Measurements from ENCODE around the gene FBXO30.

The FBXO30 gene

DNA sequence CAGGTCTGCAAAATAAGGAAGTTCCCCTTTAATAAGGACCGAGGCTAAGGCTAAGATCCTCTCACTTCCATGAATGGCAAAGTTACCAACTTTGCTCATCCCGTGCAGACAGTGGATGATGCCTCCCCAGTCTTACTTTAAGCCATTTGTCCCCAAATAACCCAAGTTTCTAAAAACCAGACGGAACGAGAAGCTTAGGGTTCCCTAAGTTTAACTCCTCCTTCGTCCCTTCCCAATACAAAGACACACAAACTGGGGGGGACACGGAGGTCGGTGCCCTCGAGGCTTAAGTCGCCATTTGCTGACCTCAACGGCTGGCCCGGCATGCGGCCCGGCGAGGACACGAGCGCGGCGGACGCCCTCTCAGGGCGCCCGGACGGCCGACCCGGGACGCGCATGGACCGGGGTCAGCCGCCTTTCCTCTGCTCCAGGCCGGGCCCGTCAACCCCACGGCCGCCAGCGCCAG, 527 bp downstream of the FBXO30 start:
- Histone ChIP-seq H2AK5ac (ENCODE audit: low read length, severe bottlenecking) (no peak overlapping the region), H2BK120ac (ENCODE audit: low read depth, low read length) (peak overlapping the region; percentile 95), H3K27ac (ENCODE audit: low read length, poor library complexity, severe bottlenecking) (peak overlapping the region; percentile 33), H2BK12ac (ENCODE audit: low read length in 2 of 2) (peak overlapping the region in 1 of 2 experiments; percentile 84), H3K4me2 (ENCODE audit: low read length, poor library complexity, severe bottlenecking) (peak overlapping the region; percentile 79), H2BK15ac (ENCODE audit: low read depth, poor library complexity, severe bottlenecking) (peak overlapping the region; percentile 97), H3K4me3 (ENCODE audit: insufficient read depth in 1 of 2, low read depth in 1 of 2, low read length in 2 of 2) (peak overlapping the region; percentile 89 to 93), H3K9ac (ENCODE audit: low read length) (peak overlapping the region; percentile 96), H3K14ac (ENCODE audit: low read length in 2 of 2) (peak overlapping the region; percentile 74 to 99), H3K27me3 (ENCODE audit: control insufficient read depth in 1 of 2, insufficient read depth in 1 of 2, low read length in 2 of 2) (no peaks in the 10 kb centered on the region), H2BK5ac (ENCODE audit: low read depth, low read length, poor library complexity, severe bottlenecking) (peak overlapping the region; percentile 66), H2AFZ (ENCODE audit: low read depth, low read length) (peak overlapping the region; percentile 77), H3K4me1 (ENCODE audit: control insufficient read depth, insufficient read depth, low read depth, low read length) (peaks cover 4% of the 10 kb centered on the region), H3K4ac (ENCODE audit: low read depth in 1 of 2, low read length in 2 of 2) (peak overlapping the region; percentile 95 to 96), H4K8ac (ENCODE audit: low read length) (peak overlapping the region; percentile 94), H3K79me1 (replicated peaks; ENCODE audit: low read length, poor library complexity, severe bottlenecking) (peaks cover 7% of the 10 kb centered on the region), H3K9me3 (ENCODE audit: control insufficient read depth, low read length) (no peaks in the 10 kb centered on the region), H4K91ac (ENCODE audit: low read length) (peak overlapping the region; percentile 98), H3K23ac (ENCODE audit: low read length in 2 of 2) (peak overlapping the region in 1 of 2 experiments; percentile 96), H3K18ac (ENCODE audit: low read depth in 1 of 2, low read length in 2 of 2) (peak overlapping the region; percentile 98), H3K36me3 (ENCODE audit: control insufficient read depth in 1 of 2, insufficient read depth in 2 of 2, low read depth in 1 of 2, low read length in 2 of 2) (peaks cover 0 to 3% of the 10 kb centered on the region in 2 experiments)
- 0% methylated on average over 33 of the region's 33 CpGs for WGBS
- peak; percentile 77 for DNase-seq

DNA sequence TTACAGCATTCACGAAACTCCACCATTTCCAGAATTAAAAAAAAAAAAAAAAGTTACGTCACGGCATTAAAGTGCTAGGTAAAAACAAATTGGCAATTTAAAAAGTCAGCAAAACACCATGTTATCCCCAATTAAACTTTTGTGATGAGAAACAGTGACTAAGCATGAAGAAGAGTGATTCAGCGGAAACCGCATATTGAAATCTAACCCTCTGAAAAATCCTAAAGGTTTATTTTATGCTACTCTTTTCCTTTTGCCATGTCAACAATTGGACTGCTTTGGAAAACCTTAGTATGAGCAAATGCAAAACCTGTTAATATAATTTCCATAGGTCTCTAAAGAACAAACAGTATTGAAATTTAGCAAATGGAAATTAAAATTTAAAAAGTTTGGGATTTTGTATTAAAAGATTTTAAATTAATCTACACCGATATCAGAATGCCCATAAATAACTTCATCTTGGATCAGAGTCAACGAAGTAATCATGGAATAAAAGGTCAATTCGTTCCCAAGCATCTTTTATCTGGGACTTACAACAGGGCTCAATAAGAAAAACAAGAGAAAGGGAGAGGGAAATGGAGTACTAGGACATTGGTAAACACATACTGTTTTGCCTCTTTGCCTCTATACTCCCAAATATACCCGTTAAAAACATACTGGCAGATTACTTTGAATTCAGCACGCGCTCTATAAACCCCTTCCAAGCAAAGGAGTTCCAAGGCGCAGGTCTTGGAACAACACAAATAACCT, 1.1 kb downstream of the FBXO30 start:
- Histone ChIP-seq H4K8ac (ENCODE audit: low read length) (no peak overlapping the region), H3K4me3 (ENCODE audit: insufficient read depth in 1 of 2, low read depth in 1 of 2, low read length in 2 of 2) (peak overlapping the region in 1 of 2 experiments; percentile 93), H3K9me3 (ENCODE audit: control insufficient read depth, low read length) (no peaks in the 10 kb centered on the region), H3K4me2 (ENCODE audit: low read length, poor library complexity, severe bottlenecking) (peak overlapping the region; percentile 79), H2AK5ac (ENCODE audit: low read length, severe bottlenecking) (no peak overlapping the region), H3K79me1 (replicated peaks; ENCODE audit: low read length, poor library complexity, severe bottlenecking) (peaks cover 7% of the 10 kb centered on the region), H2BK120ac (ENCODE audit: low read depth, low read length) (no peak overlapping the region), H4K91ac (ENCODE audit: low read length) (no peak overlapping the region), H2BK15ac (ENCODE audit: low read depth, poor library complexity, severe bottlenecking) (no peak overlapping the region), H3K14ac (ENCODE audit: low read length in 2 of 2) (no peak overlapping the region), H2AFZ (ENCODE audit: low read depth, low read length) (peak overlapping the region; percentile 77), H3K9ac (ENCODE audit: low read length) (peak overlapping the region; percentile 96), H3K27ac (ENCODE audit: low read length, poor library complexity, severe bottlenecking) (peak overlapping the region; percentile 33), H2BK5ac (ENCODE audit: low read depth, low read length, poor library complexity, severe bottlenecking) (no peak overlapping the region), H3K27me3 (ENCODE audit: control insufficient read depth in 1 of 2, insufficient read depth in 1 of 2, low read length in 2 of 2) (no peaks in the 10 kb centered on the region), H3K36me3 (ENCODE audit: control insufficient read depth in 1 of 2, insufficient read depth in 2 of 2, low read depth in 1 of 2, low read length in 2 of 2) (peaks cover 0 to 3% of the 10 kb centered on the region in 2 experiments), H3K18ac (ENCODE audit: low read depth in 1 of 2, low read length in 2 of 2) (peak overlapping the region; percentile 39 to 98), H2BK12ac (ENCODE audit: low read length in 2 of 2) (no peak overlapping the region), H3K4ac (ENCODE audit: low read depth in 1 of 2, low read length in 2 of 2) (peak overlapping the region in 1 of 2 experiments; percentile 15), H3K23ac (ENCODE audit: low read length in 2 of 2) (no peak overlapping the region), H3K4me1 (ENCODE audit: control insufficient read depth, insufficient read depth, low read depth, low read length) (peaks cover 4% of the 10 kb centered on the region)
- 0% methylated on average over 8 of the region's 12 CpGs for WGBS
- peak; percentile 69 for DNase-seq

DNA sequence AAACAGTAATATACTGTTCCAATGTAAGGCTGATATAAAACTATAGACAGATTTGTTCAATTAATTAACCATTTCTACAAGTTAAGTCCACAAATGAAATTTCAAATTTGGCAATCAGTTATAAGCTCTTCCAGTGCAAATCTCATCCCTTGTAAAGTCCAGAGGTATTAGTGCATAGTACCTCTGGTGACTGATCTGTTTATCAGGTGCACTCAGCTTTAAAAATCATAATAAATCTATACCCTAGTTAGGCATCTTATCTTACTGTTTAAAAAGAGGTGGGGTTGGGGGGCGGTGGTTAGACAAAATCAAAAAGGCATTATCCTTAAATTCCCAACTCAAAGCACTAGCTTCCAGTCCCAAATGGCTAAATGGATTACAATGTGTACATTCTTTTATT, 2.9 kb downstream of the FBXO30 start:
- H2BK5ac ChIP-seq (ENCODE audit: low read depth, low read length, poor library complexity, severe bottlenecking): no peak overlapping the region
- no peaks in the 10 kb centered on the region for H3K9me3 ChIP-seq (ENCODE audit: control insufficient read depth, low read length)
- no peak overlapping the region for H3K18ac ChIP-seq (ENCODE audit: low read depth in 1 of 2, low read length in 2 of 2)
- H3K9ac ChIP-seq (ENCODE audit: low read length): peak overlapping the region; percentile 96
- no peak for DNase-seq
- no peak overlapping the region for H2BK15ac ChIP-seq (ENCODE audit: low read depth, poor library complexity, severe bottlenecking)
- H2AK5ac ChIP-seq (ENCODE audit: low read length, severe bottlenecking): no peak overlapping the region
- peaks cover 4% of the 10 kb centered on the region for H3K4me1 ChIP-seq (ENCODE audit: control insufficient read depth, insufficient read depth, low read depth, low read length)
- no CpG with 5 or more reads among the region's 1 CpG for WGBS
- H3K36me3 ChIP-seq (ENCODE audit: control insufficient read depth in 1 of 2, insufficient read depth in 2 of 2, low read depth in 1 of 2, low read length in 2 of 2): peaks cover 0 to 10% of the 10 kb centered on the region in 2 experiments
- H3K27ac ChIP-seq (ENCODE audit: low read length, poor library complexity, severe bottlenecking): no peak overlapping the region
- H2BK12ac ChIP-seq (ENCODE audit: low read length in 2 of 2): no peak overlapping the region
- H3K4me3 ChIP-seq (ENCODE audit: insufficient read depth in 1 of 2, low read depth in 1 of 2, low read length in 2 of 2): peak overlapping the region in 1 of 2 experiments; percentile 93
- H4K91ac ChIP-seq (ENCODE audit: low read length): no peak overlapping the region
- peaks cover 8% of the 10 kb centered on the region for H3K79me1 ChIP-seq (replicated peaks; ENCODE audit: low read length, poor library complexity, severe bottlenecking)
- no peak overlapping the region for H2BK120ac ChIP-seq (ENCODE audit: low read depth, low read length)
- no peak overlapping the region for H4K8ac ChIP-seq (ENCODE audit: low read length)
- H3K4me2 ChIP-seq (ENCODE audit: low read length, poor library complexity, severe bottlenecking): no peak overlapping the region
- H3K27me3 ChIP-seq (ENCODE audit: control insufficient read depth in 1 of 2, insufficient read depth in 1 of 2, low read length in 2 of 2): no peaks in the 10 kb centered on the region
- no peak overlapping the region for H3K14ac ChIP-seq (ENCODE audit: low read length in 2 of 2)
- H3K23ac ChIP-seq (ENCODE audit: low read length in 2 of 2): no peak overlapping the region
- H2AFZ ChIP-seq (ENCODE audit: low read depth, low read length): no peak overlapping the region
- no peak overlapping the region for H3K4ac ChIP-seq (ENCODE audit: low read depth in 1 of 2, low read length in 2 of 2)

DNA sequence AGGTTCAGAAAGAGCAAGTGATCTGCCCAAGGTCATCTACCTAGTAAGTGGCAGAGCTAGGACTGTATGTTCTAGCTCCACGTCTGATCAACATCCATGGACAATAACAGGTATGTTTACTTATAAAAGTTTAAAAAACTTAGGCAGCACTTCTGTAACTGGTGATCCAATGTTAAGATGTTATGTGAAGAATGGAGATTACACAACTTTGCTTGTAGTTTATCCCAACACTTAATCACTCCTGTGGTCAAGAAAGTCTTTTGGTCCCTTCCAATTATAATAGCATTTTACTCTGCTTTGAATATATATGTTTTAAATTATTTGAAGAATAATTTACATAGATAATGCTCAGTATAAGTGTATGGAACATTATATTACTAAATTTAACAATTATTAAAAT, 4.8 kb downstream of the FBXO30 start:
- Histone ChIP-seq H2BK120ac (ENCODE audit: low read depth, low read length) (no peak overlapping the region), H3K4me1 (ENCODE audit: control insufficient read depth, insufficient read depth, low read depth, low read length) (no peaks in the 10 kb centered on the region), H3K27me3 (ENCODE audit: control insufficient read depth in 1 of 2, insufficient read depth in 1 of 2, low read length in 2 of 2) (no peaks in the 10 kb centered on the region), H3K23ac (ENCODE audit: low read length in 2 of 2) (no peak overlapping the region), H2BK15ac (ENCODE audit: low read depth, poor library complexity, severe bottlenecking) (no peak overlapping the region), H3K9ac (ENCODE audit: low read length) (no peak overlapping the region), H2AFZ (ENCODE audit: low read depth, low read length) (no peak overlapping the region), H3K18ac (ENCODE audit: low read depth in 1 of 2, low read length in 2 of 2) (no peak overlapping the region), H3K4me2 (ENCODE audit: low read length, poor library complexity, severe bottlenecking) (no peak overlapping the region), H3K36me3 (ENCODE audit: control insufficient read depth in 1 of 2, insufficient read depth in 2 of 2, low read depth in 1 of 2, low read length in 2 of 2) (peaks cover 0 to 25% of the 10 kb centered on the region in 2 experiments), H3K4me3 (ENCODE audit: insufficient read depth in 1 of 2, low read depth in 1 of 2, low read length in 2 of 2) (no peak overlapping the region), H2BK5ac (ENCODE audit: low read depth, low read length, poor library complexity, severe bottlenecking) (no peak overlapping the region), H3K4ac (ENCODE audit: low read depth in 1 of 2, low read length in 2 of 2) (no peak overlapping the region), H3K79me1 (replicated peaks; ENCODE audit: low read length, poor library complexity, severe bottlenecking) (peaks cover 5% of the 10 kb centered on the region), H3K27ac (ENCODE audit: low read length, poor library complexity, severe bottlenecking) (no peak overlapping the region), H3K9me3 (ENCODE audit: control insufficient read depth, low read length) (no peaks in the 10 kb centered on the region), H3K14ac (ENCODE audit: low read length in 2 of 2) (no peak overlapping the region), H2AK5ac (ENCODE audit: low read length, severe bottlenecking) (no peak overlapping the region), H4K8ac (ENCODE audit: low read length) (no peak overlapping the region), H2BK12ac (ENCODE audit: low read length in 2 of 2) (no peak overlapping the region), H4K91ac (ENCODE audit: low read length) (no peak overlapping the region)
- peak; percentile 54 for DNase-seq
- WGBS: no CpG with 5 or more reads among the region's 1 CpG

Data from mesenchymal stem cell (in vitro differentiated cells and primary cell).